GM12891 (cell line): Measurements from ENCODE around the gene SLC9B1.

Experiments used
- POLR2AphosphoS5 ChIP-seq: IDR thresholded peaks from 2 replicates; pipeline ENCODE4 v1.6.1; 2011; ENCODE audit warnings: low read depth, low read length, control low read depth
- TAF1 ChIP-seq: IDR thresholded peaks from 2 replicates; pipeline ENCODE4 v1.6.1; 2011; ENCODE audit warnings: low read depth, low read length, control low read depth

DNA sequence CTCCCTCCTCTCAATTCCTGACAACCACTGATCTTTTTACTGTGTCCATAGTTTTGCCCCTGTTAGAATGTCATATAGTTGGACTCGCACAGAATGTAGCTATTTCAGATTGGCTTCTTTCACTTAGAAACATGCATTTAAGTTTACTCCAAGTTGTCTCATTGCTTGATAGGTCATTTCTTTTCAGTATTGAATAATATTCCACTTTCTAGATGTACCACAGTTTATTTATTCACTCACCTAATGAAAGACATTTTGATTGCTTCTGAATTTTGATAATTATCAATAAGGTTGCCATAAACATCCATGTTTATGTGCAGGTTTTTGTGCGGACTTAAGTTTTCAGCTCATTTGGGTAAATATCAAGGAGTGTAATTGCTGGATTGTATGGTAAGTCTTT is 38.5 kb downstream of the SLC9B1 start:
- TF ChIP-seq POLR2AphosphoS5 (no peak), TAF1 (no peak)
